MV-4-11 (cell line): ENCODE data around the gene ARL4D.
A peak's percentile ranks its signal among the peaks of the same experiment; 100 is the strongest.

ENCODE experiments used
- DNase-seq: peaks from one replicate; lab custom pipeline; 2025; lab: John Stamatoyannopoulos, UW

The ARL4D gene

GRCh38 chr17:43427362-43428043 lies 28.7 kb downstream of the ARL4D start:
- no peak for DNase-seq

- no peak for DNase-seq
These were observed 29.7 kb downstream of the ARL4D start for GRCh38 chr17:43428524-43428923.

- DNase-seq, result no peak
These were observed 32.3 kb downstream of the ARL4D start for GRCh38 chr17:43430936-43431713.

- DNase-seq, result peak; percentile 17
These were observed 33.1 kb downstream of the ARL4D start for GRCh38 chr17:43431714-43432523.

GRCh38 chr17:43434902-43435319 lies 36.1 kb downstream of the ARL4D start:
- DNase-seq, result no peak

GRCh38 chr17:43437756-43438155 lies 39.0 kb downstream of the ARL4D start:
- no peak for DNase-seq

- DNase-seq, result no peak
These were observed 39.8 kb downstream of the ARL4D start for GRCh38 chr17:43438626-43439025.

- no peak for DNase-seq
These were observed 40.2 kb downstream of the ARL4D start for GRCh38 chr17:43439041-43439440.

- no peak for DNase-seq
These were observed 43.9 kb downstream of the ARL4D start for GRCh38 chr17:43442711-43443110.

GRCh38 chr17:43443381-43443780 lies 44.6 kb downstream of the ARL4D start:
- DNase-seq, result no peak

GRCh38 chr17:43444223-43445008 lies 45.6 kb downstream of the ARL4D start:
- no peak for DNase-seq

GRCh38 chr17:43445009-43445589 lies 46.3 kb downstream of the ARL4D start:
- no peak for DNase-seq

GRCh38 chr17:43446773-43447172 lies 48.0 kb downstream of the ARL4D start:
- no peak for DNase-seq

- DNase-seq, result no peak
These were observed 50.1 kb downstream of the ARL4D start for GRCh38 chr17:43448720-43449469.

- DNase-seq, result no peak
These were observed 50.9 kb downstream of the ARL4D start for GRCh38 chr17:43449470-43450248.
